ENCODE results near the gene VIPR2.

The VIPR2 gene

GRCh38 chr7:159094919-159095915 is 49.5 kb downstream of the VIPR2 start:
- DNase-seq (ENCODE audit: low read depth): no peak
- TF ChIP-seq, protein P1, sequence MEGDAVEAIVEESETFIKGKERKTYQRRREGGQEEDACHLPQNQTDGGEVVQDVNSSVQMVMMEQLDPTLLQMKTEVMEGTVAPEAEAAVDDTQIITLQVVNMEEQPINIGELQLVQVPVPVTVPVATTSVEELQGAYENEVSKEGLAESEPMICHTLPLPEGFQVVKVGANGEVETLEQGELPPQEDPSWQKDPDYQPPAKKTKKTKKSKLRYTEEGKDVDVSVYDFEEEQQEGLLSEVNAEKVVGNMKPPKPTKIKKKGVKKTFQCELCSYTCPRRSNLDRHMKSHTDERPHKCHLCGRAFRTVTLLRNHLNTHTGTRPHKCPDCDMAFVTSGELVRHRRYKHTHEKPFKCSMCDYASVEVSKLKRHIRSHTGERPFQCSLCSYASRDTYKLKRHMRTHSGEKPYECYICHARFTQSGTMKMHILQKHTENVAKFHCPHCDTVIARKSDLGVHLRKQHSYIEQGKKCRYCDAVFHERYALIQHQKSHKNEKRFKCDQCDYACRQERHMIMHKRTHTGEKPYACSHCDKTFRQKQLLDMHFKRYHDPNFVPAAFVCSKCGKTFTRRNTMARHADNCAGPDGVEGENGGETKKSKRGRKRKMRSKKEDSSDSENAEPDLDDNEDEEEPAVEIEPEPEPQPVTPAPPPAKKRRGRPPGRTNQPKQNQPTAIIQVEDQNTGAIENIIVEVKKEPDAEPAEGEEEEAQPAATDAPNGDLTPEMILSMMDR (IDR thresholded peaks at IDR 0.05; ENCODE audit: control insufficient read depth, extremely low read depth, insufficient read depth): no peak
- H3K4me3 ChIP-seq (ENCODE audit: low read depth, low read length): no peak overlapping the region

GRCh38 chr7:159094023-159094740 is 50.5 kb downstream of the VIPR2 start:
- DNase-seq (ENCODE audit: low read depth): no peak
- H3K4me3 ChIP-seq (ENCODE audit: low read depth, low read length): no peak overlapping the region

GRCh38 chr7:159093351-159093971 is 51.2 kb downstream of the VIPR2 start:
- no peak for DNase-seq (ENCODE audit: low read depth)
- TF ChIP-seq, protein P1 (IDR thresholded peaks at IDR 0.05; ENCODE audit: control insufficient read depth, extremely low read depth, insufficient read depth): no peak
- no peak overlapping the region for H3K4me3 ChIP-seq (ENCODE audit: low read depth, low read length)

More at GRCh38 chr7:159094023-159094740, 50.5 kb downstream of the VIPR2 start:
- TF ChIP-seq, protein P1 (IDR thresholded peaks at IDR 0.05; ENCODE audit: control insufficient read depth, extremely low read depth, insufficient read depth): no peak

- TF ChIP-seq, protein P1 (IDR thresholded peaks at IDR 0.05; ENCODE audit: control insufficient read depth, extremely low read depth, insufficient read depth): no peak
- DNase-seq (ENCODE audit: low read depth): no peak
- no peak overlapping the region for H3K4me3 ChIP-seq (ENCODE audit: low read depth, low read length)
These were observed 52.0 kb downstream of the VIPR2 start for GRCh38 chr7:159092701-159093121.

- TF ChIP-seq, protein P1 (IDR thresholded peaks at IDR 0.05; ENCODE audit: control insufficient read depth, extremely low read depth, insufficient read depth): no peak
- DNase-seq (ENCODE audit: low read depth): no peak
These were observed 52.9 kb downstream of the VIPR2 start for GRCh38 chr7:159091480-159092475.

DNA sequence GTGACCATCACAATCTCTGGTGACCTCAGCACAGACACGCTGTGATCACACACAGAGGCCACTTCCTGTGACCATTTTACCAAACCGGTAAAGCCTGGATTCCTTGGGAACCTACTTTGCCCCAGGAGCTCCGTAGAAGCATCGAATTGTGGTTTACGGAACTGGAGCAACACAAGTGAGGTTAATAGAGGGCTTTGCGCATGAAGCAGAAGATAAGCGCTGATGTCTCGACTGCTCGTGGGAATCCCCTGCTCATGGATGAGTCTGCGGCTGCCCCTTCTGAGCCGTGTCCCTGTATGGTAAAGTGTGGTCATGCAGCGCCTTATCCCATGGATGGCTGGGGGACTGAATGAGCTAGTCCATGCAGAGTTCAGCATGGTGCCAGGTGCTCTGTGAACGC is 53.6 kb downstream of the VIPR2 start:
- TF ChIP-seq, protein P1 (IDR thresholded peaks at IDR 0.05; ENCODE audit: control insufficient read depth, extremely low read depth, insufficient read depth): no peak
- no peak overlapping the region for H3K4me3 ChIP-seq (ENCODE audit: low read depth, low read length)
- no peak for DNase-seq (ENCODE audit: low read depth)

More at GRCh38 chr7:159091480-159092475, 52.9 kb downstream of the VIPR2 start:
- H3K4me3 ChIP-seq (ENCODE audit: low read depth, low read length): no peak overlapping the region
